H9 (cell line): ENCODE results near the gene TUNAR. TPM values are rescaled to one million over a fixed set of nuclear protein-coding genes. Genes with fewer than 3 reads are reported as not detected.

Experiments
- DNase-seq: peaks from one replicate; pipeline ENCODE4 v3.0.0-alpha.2; 2017
- H2AFZ ChIP-seq: one replicate; pipeline ENCODE4 v1.6.1; 2013; ENCODE audit warnings: mild to moderate bottlenecking, low read length, control low read depth, moderate library complexity
- H2AK5ac ChIP-seq: 2 replicates; pipeline ENCODE4 v1.6.1; 2013; ENCODE audit warnings: low read length, control low read depth, mixed read lengths; ENCODE audit not compliant: insufficient read length
- H2BK120ac ChIP-seq: one replicate; pipeline ENCODE4 v1.6.1; 2013; ENCODE audit warnings: low read depth, mild to moderate bottlenecking, low read length, control low read depth, inconsistent platforms; ENCODE audit not compliant: poor library complexity, severe bottlenecking
- H2BK12ac ChIP-seq: 2 replicates; pipeline ENCODE4 v1.6.1; 2013; ENCODE audit warnings: low read length, control low read depth, mixed read lengths, low read depth; ENCODE audit not compliant: insufficient read length
- H2BK15ac ChIP-seq: 2 replicates; pipeline ENCODE4 v1.6.1; 2013; ENCODE audit warnings: low read depth, low read length, control low read depth
- H2BK20ac ChIP-seq: one replicate; pipeline ENCODE4 v1.6.1; 2013; ENCODE audit warnings: low read depth, mild to moderate bottlenecking, low read length, control low read depth, inconsistent platforms; ENCODE audit not compliant: poor library complexity, severe bottlenecking
- H2BK5ac ChIP-seq: 2 replicates; pipeline ENCODE4 v1.6.1; 2013; ENCODE audit warnings: low read length, control low read depth, mixed read lengths; ENCODE audit not compliant: insufficient read length
- H3K14ac ChIP-seq: 2 replicates; pipeline ENCODE4 v1.6.1; 2013; ENCODE audit warnings: low read length, control low read depth; ENCODE audit not compliant: insufficient read depth
- H3K18ac ChIP-seq: 2 replicates; pipeline ENCODE4 v1.6.1; 2013; ENCODE audit warnings: low read depth, mild to moderate bottlenecking, mixed read lengths, low read length, control low read depth; ENCODE audit not compliant: insufficient read length
- H3K23ac ChIP-seq: 2 replicates; pipeline ENCODE4 v1.6.1; 2013; ENCODE audit warnings: low read length, control low read depth, mixed read lengths, low read depth; ENCODE audit not compliant: insufficient read length
- H3K23me2 ChIP-seq: 2 replicates; pipeline ENCODE4 v1.6.1; 2013; ENCODE audit warnings: low read depth, mild to moderate bottlenecking, mixed read lengths, low read length, control low read depth; ENCODE audit not compliant: insufficient read length, poor library complexity, severe bottlenecking
- H3K27ac ChIP-seq: 2 replicates; pipeline ENCODE4 v1.5.1; 2013; ENCODE audit warnings: low read length, control low read depth, mixed read lengths, low read depth; ENCODE audit not compliant: insufficient read length
- H3K27me3 ChIP-seq: 2 replicates; pipeline ENCODE4 v1.6.1; 2013; ENCODE audit warnings: low read length, control low read depth, inconsistent platforms; ENCODE audit not compliant: insufficient read depth
- H3K4ac ChIP-seq: 2 replicates; pipeline ENCODE4 v1.6.1; 2013; ENCODE audit warnings: low read depth, mild to moderate bottlenecking, control low read depth, inconsistent platforms, low read length, moderate library complexity
- H3K4me1 ChIP-seq: 2 replicates; pipeline ENCODE4 v1.6.1; 2013; ENCODE audit warnings: low read length, control low read depth, inconsistent platforms; ENCODE audit not compliant: insufficient read depth
- H3K4me2 ChIP-seq: 2 replicates; pipeline ENCODE4 v1.6.1; 2013; ENCODE audit warnings: low read length, control low read depth, mixed read lengths; ENCODE audit not compliant: insufficient read length, insufficient read depth
- H3K56ac ChIP-seq: 2 replicates; pipeline ENCODE4 v1.6.1; 2013; ENCODE audit warnings: low read depth, mild to moderate bottlenecking, mixed read lengths, low read length, control low read depth; ENCODE audit not compliant: insufficient read length
- H3K79me1 ChIP-seq: 2 replicates; pipeline ENCODE4 v1.6.1; 2013; ENCODE audit warnings: low read depth, mild to moderate bottlenecking, moderate library complexity, low read length, control low read depth, inconsistent platforms; ENCODE audit not compliant: insufficient read depth, poor library complexity, severe bottlenecking
- H3K79me2 ChIP-seq: 2 replicates; pipeline ENCODE4 v1.6.1; 2013; ENCODE audit warnings: low read length, control low read depth, inconsistent platforms; ENCODE audit not compliant: insufficient read depth
- H3K9ac ChIP-seq: 2 replicates; pipeline ENCODE4 v1.6.1; 2013; ENCODE audit warnings: low read length, control low read depth, mixed read lengths; ENCODE audit not compliant: insufficient read length; ENCODE audit errors: extremely low read depth
- H3K9me3 ChIP-seq: one replicate; pipeline ENCODE4 v1.6.1; 2013; ENCODE audit warnings: low read depth, low read length, inconsistent platforms; ENCODE audit not compliant: control insufficient read depth
- H3T11ph ChIP-seq: one replicate; pipeline ENCODE4 v1.6.1; 2013; ENCODE audit warnings: mild to moderate bottlenecking, low read length, control low read depth, inconsistent platforms
- H4K20me1 ChIP-seq: one replicate; pipeline ENCODE4 v1.6.1; 2013; ENCODE audit not compliant: control insufficient read depth, insufficient read length, insufficient read depth
- H4K5ac ChIP-seq: 2 replicates; pipeline ENCODE4 v1.6.1; 2013; ENCODE audit warnings: low read depth, mild to moderate bottlenecking, mixed read lengths, low read length, control low read depth; ENCODE audit not compliant: insufficient read length
- H4K8ac ChIP-seq: replicated peaks from 2 replicates; pipeline ENCODE4 v1.6.1; 2013; ENCODE audit warnings: low read length, control low read depth, mixed read lengths, low read depth; ENCODE audit not compliant: insufficient read length
- H4K91ac ChIP-seq: 2 replicates; pipeline ENCODE4 v1.6.1; 2013; ENCODE audit warnings: low read depth, mild to moderate bottlenecking, moderate library complexity, mixed read lengths, low read length, control low read depth; ENCODE audit not compliant: insufficient read length
- H3K27ac Mint-ChIP-seq, 3 experiments: 2 replicates in 2 of 3; 3 replicates in 1 of 3; pipeline ENCODE4 v1.8.0; 2020 to 2021; ENCODE audit warnings: mixed read lengths in 3 of 3, mild to moderate bottlenecking in 1 of 3, moderate library complexity in 1 of 3
- H3K27me3 Mint-ChIP-seq: 2 replicates; pipeline ENCODE4 v1.8.0; 2021; ENCODE audit warnings: low read depth, mild to moderate bottlenecking, moderate library complexity, mixed read lengths
- H3K36me3 Mint-ChIP-seq, 3 experiments: 2 replicates in 2 of 3; 3 replicates in 1 of 3; pipeline ENCODE4 v1.8.0; 2020 to 2021; ENCODE audit warnings: low read depth in 3 of 3, mixed read lengths in 3 of 3; ENCODE audit not compliant: insufficient read depth in 1 of 3
- H3K4me1 Mint-ChIP-seq, 2 experiments: 2 replicates each; pipeline ENCODE4 v1.8.0; 2020; ENCODE audit warnings: mixed read lengths in 2 of 2
- H3K4me3 Mint-ChIP-seq, 2 experiments: 2 replicates in 1 of 2; 3 replicates in 1 of 2; pipeline ENCODE4 v1.8.0; 2020 to 2021; ENCODE audit warnings: mild to moderate bottlenecking in 2 of 2, mixed read lengths in 2 of 2, moderate library complexity in 1 of 2
- H3K9me3 Mint-ChIP-seq, 2 experiments: 2 replicates in 1 of 2; 3 replicates in 1 of 2; pipeline ENCODE4 v1.8.0; 2020; ENCODE audit warnings: mild to moderate bottlenecking in 2 of 2, mixed read lengths in 2 of 2, moderate library complexity in 1 of 2
- CTCF ChIP-seq: fragments of 200-600 bp; sonication (generic); conservative IDR thresholded peaks from 3 replicates; pipeline ENCODE4 v1.8.0; 2021; ENCODE audit warnings: antibody characterized with exemption, mild to moderate bottlenecking
- WGBS: extraction: QIAGEN DNeasy Blood & Tissue Kit; methylation state at CpG from one replicate; pipeline ENCODE4 v1.1.7; 2013; ENCODE audit warnings: missing lambda C conversion rate, low lambda C conversion rate, mixed read lengths; ENCODE audit not compliant: insufficient read length; ENCODE audit errors: extremely low coverage; 5-methylcytosine and 5-hydroxymethylcytosine counted together
- total RNA-seq: library from RNA; stranded (reverse); gene quantifications from 2 replicates; pipeline ENCODE4 v1.2.1, GENCODE V29; 2021

Gene TUNAR
- total RNA-seq, 1 experiment from 2014 or later = 26.2 TPM

GRCh38 chr14:95892142-95892541 lies 15.5 kb downstream of the TUNAR start:
- H3K27me3 Mint-ChIP-seq = peaks cover 1% of the 10 kb centered on the region; the same call in 1 of the 2 replicates
- Histone ChIP-seq H2BK20ac (no peak overlapping the region), H3T11ph (no peak overlapping the region), H3K18ac (no peak overlapping the region), H3K4me2 (no peak overlapping the region), H2BK5ac (no peak overlapping the region), H3K9me3 (no peaks in the 10 kb centered on the region), H2AFZ (no peak overlapping the region), H2BK12ac (no peak overlapping the region), H3K14ac (no peak overlapping the region), H2AK5ac (no peak overlapping the region), H2BK120ac (no peak overlapping the region), H3K23ac (no peak overlapping the region), H2BK15ac (no peak overlapping the region), H3K27ac (no peak overlapping the region), H3K56ac (no peak overlapping the region), H4K8ac (no peak overlapping the region), H3K79me2 (no peaks in the 10 kb centered on the region), H3K27me3 (no peaks in the 10 kb centered on the region), H3K9ac (no peak overlapping the region), H4K5ac (no peak overlapping the region), H3K79me1 (no peaks in the 10 kb centered on the region), H3K4me1 (peaks cover 9% of the 10 kb centered on the region; the same call in 1 of the 2 replicates), H3K23me2 (no peaks in the 10 kb centered on the region), H4K91ac (no peak overlapping the region), H4K20me1 (no peaks in the 10 kb centered on the region), H3K4ac (no peak overlapping the region)
- no peak for DNase-seq
- TF ChIP-seq CTCF = no peak
- H3K36me3 Mint-ChIP-seq = peaks cover 2 to 14% (median 7%) of the 10 kb centered on the region in 3 experiments; a peak in 5 of 7 replicates
- no peak overlapping the region for H3K4me3 Mint-ChIP-seq
- peaks cover 30 to 41% of the 10 kb centered on the region in 2 experiments for H3K4me1 Mint-ChIP-seq
- no peaks in the 10 kb centered on the region; a peak in 1 of 5 replicates for H3K9me3 Mint-ChIP-seq
- H3K27ac Mint-ChIP-seq = no peak overlapping the region; a peak in 1 of 7 replicates
- no CpG with 5 or more reads among the region's 11 CpGs for WGBS
